Activated T-cell treated with anti-CD3 and anti-CD28 coated beads, Interleukin-2, amount 50 U/mL, for 48 hours (primary cell): Measurements from ENCODE around the gene THY1.
"Not testable (repeated sequence)": the region's sequence is repeated elsewhere in the genome, so short reads cannot be mapped to it uniquely, and the experiment has no call there.

Experiments
- DNase-seq, 2 experiments: peaks; one replicate each; pipeline ENCODE4 v3.0.0-alpha.2; 2020

The THY1 gene

DNA sequence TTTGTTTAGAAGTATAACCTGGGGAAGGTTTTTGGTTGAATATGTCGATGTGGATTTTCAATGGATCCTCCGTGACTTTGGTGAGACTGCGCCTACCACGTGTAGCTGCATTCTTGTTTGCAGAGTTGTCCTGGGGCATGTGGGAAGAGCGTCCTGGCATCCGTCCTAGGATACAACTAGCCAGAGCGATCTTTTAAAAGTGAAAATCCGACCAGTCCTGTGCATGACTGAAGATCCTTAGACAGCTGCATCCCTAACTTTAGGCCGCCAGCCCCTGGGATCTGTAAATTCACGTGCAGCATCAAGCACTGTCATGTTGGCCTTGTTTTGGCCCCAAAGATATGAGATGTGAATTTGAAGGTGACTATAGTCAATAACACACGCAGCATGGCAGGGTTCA, 22.4 kb upstream of the THY1 start:
- no peak for DNase-seq

DNA sequence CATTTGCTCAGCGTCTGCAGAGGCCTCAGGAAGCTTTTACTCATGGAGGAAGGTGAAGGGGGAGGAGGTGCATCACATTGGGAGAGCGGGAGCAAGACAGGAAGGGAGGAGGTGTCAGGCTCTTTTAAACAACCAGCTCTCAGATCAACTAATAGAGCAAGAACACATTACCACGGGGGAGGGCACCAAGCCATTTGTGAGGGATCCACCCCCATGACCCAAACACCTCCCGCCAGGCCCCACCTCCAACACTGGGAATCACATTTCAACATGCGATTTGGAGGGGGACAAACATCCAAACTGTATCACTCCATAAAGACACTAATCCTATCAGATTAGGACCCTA, 18.9 kb upstream of the THY1 start:
- DNase-seq: no peak

DNA sequence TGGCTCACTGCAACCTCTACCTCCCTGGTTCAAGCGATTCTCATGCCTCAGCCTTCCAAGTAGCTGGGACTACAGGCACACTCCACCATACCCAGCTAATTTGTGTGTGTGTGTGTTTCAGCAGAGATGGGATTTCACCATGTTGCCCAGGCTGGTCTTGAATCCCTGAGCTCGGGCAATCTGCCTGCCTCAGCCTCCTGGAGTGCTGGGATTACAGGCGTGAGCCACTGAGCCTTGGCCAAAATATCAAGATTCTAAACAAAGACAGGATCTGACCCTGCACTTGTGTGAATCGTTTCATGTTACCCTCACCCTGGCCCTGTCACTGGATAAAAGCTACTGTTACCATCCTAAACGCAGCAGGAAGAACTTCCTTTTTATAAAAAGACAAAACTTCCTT, 15.6 kb upstream of the THY1 start:
- DNase-seq: no peak

DNA sequence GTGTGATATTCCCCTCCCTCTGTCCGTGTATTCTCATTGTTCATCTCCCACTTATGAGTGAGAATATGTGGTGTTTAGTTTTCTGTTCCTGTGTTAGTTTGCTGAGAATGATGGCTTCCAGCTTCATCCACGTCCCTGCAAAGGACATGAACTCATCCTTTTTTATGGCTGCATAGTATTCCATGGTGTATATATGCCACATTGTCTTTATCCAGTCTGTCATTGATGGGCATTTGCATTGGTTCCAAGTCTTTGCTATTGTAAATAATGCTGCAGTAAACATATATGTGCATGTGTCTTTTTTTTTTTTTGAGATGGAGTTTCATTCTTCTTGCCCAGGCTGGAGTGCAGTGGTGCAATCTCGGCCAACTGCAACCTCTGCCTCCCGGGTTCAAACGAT, 14.5 kb upstream of the THY1 start:
- DNase-seq: not testable (repeated sequence)

DNA sequence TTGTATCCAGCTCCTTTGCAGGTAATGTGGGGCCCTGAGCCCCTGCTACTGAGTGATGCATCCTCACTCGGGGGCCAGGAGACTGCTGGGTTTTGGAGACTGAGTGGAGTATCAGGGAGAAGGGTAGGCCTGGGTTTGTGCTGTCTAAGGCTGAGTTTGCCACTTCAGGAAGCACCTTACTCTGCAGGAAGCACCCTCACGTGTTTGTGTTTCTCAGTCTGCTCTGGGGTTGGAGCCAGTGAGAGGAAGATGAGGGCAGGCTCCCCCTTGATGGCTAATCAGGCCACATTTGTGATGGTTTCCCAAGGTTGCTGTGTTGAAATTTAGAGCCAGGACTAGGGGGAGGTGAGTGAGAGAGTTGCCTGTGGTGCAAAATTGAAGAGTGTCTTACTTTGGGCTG, 13.7 kb upstream of the THY1 start:
- DNase-seq: no peak

DNA sequence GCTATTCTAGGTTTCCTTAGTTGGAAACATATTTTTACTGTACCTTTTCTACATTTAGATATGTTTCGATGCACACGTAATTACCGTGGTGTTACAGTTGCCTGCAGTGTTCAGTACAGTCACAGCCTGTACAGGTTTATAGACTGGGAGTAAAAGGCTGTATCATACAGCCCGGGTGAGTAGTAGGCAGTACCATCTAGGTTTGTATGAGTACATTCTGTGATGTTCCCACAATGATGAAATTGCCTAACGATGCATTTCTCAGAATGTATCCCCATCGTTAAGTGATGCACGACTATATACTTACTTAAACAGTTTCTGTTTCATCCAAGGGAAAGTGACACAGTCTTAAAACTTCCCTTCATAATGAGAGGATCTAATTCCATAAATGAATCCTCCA, 13.1 kb upstream of the THY1 start:
- no peak for DNase-seq

DNA sequence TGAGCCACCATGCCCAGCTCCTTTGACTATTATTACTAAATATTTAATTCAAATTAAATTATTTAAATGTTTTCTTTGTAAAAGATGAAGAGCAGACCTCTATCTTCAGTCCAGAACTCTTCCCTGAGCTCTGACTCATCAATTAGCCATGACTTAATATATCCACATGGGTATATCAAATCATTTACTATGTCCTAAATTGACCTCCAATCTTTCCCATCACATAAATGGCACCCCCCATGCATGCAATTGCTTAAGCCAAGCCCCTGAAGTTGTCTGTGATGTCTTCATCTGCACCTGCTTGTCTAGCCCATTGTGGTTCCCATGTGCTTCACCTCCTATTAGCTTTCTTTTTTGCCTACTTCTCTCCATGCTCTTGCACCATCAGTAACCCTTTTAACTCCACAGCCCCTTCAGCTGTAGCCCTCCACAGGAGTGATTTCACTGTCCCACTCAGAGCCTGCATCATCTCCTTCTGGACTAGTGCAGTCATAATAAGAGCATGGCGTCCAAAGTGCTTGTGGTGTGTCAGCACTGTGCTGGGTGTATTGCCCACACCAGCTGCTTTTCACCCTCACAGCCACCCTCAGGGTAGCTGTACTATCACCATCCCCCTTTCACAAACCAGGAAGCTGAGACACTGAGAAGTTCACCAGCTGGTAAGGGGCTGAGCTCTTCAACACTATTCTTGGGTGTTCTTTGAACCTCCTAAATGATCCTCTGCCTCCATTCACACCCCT, 11.8 kb upstream of the THY1 start:
- no peak for DNase-seq

DNA sequence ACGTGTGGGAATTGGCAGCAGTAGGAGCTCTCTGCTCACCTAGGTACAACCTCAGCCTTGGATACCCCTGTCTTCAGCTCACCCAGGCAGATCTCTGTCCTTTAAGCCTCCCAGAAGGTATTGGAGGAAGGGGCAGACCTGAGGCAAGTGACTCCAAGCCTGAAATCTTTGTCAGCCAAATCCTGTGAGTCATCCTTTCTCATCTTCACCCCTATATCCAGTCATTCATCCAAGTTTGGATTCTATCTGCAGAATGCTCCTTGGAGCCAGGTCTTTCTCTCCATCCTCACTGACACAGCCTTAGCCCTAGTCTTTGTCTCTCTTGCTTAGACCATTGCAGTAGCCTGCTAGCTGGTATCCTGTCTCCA, 10.4 kb upstream of the THY1 start:
- DNase-seq: no peak

DNA sequence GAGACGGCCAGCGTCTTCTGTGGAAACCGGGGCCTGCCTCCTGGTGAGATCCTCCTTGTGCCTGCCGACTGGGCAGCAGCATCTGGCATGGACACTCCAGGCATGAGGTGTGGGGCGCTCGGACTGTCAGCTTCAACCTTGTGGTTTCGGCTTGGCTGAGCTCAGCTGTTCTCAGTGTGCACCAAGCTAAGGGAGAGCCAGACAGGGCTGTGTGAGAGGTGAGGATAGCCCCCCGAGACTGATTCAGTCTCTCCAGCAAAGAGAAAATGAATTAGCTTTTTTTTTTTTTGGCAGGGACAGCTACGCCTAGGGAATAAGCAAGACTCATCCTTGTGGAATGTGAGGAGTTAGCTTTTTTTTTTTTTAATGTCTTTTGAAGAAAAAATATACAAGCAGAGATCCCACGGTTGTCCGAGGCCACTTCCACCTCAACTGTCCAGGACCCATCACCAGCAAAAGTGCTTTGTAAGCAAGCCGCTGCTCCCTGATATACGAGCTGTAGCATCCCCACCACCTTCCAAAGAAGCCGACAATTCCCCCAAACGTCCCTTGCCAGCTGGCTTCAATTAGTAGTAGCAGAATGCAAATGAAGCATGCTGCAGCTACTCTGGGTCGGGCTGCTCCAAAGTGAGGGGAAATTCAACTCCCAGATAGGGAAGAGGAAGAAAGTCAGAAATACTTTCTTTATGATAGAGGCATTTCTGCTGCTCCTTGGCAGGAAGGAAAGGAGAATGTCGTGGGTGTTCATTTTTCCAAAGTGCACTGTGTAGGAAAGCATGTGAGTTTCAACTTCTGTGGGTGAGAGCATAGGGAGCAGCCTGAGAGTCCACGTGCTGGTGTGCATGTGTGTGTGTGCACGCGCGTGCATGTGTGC, 9.7 kb upstream of the THY1 start:
- no peak for DNase-seq

DNA sequence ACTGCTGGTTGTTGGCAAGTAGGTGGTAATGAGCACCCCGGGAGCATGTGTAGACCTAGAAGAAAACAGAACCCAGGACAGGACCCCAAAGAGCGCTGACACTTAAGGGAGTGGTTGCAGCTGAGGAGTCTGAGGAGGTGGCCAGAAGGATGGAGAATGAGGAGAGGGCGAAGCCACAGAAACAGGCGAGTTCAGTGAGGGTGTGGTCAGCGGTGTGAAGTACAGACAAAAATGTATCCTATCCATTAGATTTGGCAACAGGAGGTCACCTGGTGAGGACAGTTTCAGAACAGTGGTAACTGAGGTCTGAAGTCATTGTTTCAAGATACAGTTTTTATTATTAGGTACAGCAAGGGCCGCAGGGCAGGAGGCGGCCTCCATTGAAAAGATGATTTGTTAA, 8.6 kb upstream of the THY1 start:
- DNase-seq: no peak

DNA sequence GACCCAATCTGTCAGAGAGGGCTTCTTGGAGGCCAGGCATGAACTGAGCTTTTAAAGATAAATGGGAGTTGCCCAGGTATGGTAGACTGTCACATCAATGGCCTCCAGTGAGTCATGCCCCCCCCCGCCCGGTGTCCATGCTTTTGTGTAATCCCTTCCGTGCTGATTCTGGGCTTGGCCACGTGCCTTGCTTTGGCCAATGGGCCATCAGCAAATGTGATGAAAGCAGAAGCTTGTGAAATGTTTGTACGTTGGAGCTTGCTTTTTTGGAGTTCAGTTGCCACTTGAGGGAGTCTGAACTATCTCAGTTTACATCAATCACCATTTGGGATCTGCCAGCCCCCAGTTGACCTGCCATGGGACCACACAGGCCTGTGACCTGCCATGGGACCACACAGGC, 4.3 kb upstream of the THY1 start:
- DNase-seq: no peak

DNA sequence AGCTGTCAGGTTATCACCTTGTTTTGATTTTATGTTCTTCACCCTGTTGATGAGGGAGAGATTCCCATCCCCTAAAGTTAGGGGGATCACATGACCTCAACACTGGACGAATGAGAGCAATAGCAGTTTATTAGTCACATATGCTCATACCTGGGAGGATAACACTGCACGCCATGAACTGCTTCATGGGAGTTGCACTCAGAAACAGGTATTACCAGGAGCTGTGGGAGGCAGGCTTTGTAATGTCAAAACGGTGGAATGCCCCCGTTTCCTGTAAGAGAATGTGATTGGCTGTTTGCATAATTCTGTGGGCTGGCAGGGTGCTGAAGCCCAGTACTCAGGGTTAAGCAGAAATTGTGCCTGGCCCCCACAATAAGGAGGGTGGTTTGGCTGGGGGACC, 3.2 kb upstream of the THY1 start:
- no peak for DNase-seq

DNA sequence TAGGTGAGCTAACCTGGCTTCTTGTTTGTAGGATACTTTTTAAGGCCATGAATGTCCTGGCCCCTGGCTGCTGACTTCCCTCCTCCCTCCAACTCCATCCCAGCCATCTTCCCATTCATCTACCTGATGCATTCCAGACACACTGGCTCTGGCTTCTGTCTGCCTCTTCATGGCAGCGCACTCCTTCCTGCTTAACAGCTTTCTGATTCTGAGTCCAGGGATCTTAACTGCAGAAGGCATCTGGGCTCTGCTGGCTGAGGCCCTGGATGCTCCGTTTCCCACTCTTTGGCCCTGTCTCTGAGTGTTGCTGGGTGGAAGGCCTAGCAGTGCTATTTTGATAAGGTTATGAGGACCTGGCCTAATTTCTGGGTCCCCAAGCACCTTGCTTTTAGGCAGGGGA, 1.8 kb upstream of the THY1 start:
- no peak for DNase-seq

DNA sequence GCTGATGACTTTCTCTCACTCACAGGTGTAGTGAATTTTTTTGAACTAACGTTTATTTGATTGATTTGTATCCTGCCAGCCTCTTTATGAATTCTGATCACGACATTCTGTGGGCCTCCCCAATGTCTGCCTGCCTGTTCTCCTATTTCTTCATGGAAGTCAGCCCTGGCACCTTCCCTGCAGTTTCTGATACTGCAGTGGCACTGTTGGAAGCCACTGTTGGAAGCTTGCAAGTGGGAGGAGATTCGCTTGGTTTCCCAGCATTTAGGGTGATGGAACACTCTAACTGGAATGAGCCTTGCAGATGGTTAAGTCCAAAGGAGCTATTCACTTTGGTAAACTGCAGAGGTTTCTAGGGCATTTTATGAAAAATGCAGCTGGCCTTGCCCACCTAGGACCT, 1.3 kb upstream of the THY1 start:
- no peak for DNase-seq

DNA sequence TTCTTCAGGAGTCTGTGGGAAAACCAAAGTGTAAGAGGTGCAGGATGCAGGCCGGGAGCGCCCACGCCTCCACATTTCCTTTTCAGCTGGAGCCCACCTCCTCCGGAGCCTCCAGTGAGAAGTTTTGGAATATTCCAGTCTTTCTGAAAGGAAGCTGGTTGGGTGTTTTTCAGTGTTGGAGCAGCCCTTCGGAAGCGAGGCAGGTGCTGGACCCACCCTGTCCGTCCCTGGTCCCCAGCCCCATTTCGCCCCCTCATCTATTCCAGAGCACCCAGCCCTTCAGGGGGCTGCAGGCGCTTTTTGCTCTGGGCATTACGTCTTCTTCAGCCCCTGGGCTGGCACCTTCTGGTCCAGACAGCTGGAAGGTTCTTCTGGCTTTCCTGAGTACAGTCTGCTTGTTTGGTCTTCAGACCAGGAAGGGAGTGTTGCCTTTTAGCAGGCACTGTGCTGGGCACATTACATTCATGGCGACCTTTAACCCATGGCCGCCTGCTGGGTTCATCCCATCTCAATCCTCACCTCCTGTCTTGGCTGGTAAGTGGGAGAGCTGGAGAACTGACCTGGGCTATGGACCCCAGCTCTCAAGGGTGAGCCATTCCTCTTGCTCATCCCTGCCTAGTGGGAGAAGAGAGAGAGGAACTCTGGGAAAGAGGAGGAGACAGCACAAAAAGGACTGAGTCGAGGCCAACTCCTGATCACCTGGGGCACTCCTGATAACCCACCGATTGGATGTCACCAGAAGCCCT, 710 bp upstream of the THY1 start:
- no peak for DNase-seq

DNA sequence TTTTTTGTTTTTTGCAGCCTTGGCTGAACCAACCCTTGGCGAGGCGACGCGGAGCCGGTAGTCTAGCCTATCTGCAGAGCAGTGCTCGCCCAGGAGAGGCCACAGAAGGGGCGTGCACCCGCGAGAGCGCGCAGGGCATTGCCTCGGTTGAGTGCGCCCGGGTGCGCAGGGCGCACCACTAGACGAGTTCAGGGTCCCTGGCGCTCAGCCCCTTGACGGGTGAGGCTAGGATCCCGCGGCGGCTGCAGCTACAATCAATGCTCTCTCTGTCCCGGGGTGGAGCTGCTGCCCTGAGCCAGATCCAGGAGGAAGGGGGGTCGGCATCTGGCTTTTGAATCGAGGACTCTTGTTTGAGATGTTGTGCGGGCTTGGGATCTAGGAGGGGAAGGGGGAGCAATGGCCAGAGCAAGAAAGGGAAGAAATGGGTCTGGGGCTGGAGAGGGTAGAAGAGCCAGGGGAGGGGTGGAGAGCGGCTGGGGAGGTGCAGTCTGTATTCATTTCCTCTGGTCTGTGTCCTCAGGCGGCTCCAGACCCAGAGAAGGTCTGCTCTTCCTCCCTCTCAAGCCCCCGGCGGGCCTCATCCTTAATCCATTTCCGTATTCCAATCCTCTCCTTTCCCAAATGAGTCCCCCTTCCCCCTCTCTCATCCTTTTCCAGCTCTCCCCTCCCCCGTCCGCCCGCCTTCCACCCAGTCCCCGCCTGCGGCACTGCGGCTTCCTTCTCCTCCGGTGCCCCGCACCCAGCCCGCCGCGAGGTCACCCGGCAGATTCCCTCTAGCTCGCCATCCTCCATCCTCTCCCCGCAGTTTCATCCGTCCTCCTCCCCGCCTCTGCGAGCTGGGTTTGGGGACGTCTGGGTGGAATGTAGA, 797 bp downstream of the THY1 start:
- DNase-seq: no peak

DNA sequence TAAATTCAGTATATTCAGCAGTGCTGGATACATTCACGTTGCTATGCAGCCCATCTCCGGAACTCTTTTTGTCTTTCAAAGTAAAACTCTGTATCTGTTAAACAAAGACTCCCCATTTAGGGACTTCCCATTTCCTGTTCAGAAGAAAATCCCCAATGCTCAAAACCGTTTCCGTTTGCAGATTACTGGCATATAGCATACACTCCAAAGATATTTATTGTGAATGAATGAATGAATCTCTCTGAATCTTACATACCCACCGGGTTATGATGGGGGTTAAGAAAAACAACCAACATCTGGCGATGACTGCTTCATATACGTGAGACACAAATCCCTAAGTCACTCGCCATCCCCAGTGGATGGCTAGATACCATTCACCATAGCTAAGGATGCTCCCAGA, 1.6 kb downstream of the THY1 start:
- DNase-seq: no peak

DNA sequence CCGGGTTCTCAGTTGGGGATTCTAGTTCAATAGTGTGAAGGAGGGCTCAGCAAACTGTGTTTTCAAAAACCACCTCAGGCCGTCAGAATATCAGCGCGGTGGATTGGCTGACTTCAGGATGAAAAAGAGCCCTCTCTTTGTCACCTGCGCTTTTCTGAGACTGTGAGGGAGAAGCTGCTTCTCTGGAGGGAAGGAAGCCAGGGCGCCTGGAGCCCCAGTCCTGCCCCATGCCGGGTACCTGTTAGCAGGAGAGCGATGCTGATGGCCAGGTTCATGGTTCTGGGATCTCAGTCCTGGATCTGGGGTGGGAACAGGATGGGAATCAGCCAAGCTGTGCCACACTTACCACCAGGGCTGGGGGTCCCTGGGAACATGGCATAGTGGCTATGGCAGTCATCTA, 2.3 kb downstream of the THY1 start:
- DNase-seq: no peak

DNA sequence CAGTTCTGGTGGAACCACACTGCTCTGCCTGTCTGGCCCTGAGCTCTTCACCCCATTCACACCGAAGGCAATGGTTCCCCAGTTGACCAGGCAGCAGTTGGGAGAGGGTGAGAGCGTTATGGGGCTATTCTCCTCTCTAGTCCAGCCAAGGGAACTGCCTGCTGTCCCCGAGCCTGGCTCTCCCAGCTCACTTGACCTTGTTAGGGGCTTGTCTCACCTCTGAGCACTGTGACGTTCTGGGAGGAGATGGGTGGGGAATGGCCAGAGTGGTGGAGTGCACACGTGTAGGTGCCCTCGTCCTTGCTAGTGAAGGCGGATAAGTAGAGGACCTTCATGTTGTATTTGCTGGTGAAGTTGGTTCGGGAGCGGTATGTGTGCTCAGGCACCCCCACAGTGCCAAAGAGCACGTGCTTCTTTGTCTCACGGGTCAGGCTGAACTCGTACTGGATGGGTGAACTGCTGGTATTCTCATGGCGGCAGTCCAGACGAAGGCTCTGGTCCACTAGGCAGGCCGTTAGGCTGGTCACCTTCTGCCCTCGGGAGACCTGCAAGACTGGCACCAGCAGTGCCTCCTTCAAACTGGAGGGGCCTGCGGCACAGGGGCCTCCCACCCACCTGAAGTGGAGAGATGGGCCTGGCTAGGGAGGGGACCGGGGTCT, 3.0 kb downstream of the THY1 start:
- no peak for DNase-seq

DNA sequence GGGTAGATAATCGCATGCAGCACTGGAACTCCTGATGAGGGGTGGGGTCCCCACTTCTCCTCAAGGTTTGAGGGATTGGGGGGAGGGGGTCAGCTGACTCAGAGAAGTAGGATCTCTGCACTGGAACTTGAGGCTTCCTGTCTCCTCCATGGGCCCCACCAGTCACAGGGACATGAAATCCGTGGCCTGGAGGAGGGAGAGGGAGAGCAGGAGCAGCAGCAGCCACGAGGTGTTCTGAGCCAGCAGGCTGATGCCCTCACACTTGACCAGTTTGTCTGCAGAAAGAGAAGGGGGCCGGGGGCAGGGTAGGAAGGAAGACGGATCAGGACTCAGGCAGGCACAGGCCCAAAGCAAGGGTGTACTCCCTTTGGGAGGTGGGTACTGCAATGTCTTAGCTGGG, 3.7 kb downstream of the THY1 start:
- no peak for DNase-seq

DNA sequence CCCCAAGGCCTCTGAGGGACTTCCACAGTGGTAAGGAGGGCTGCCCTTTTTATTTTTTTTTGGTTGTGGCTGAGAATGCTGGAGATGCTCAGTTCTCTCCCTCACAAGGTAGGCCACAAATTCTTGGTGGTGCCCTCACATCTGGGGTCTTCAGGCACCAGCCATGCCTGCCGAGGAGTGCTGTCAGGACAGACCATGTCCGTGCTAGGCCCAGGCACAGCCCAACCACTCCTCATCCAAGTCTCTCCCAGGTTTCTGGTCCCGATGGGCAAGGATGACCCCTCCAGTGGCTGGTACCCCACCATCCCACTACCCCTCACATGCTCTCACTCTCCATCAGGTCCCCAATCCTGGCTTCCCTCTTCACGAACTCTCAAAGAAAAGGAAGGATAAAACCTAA, 4.2 kb downstream of the THY1 start:
- no peak for DNase-seq

DNA sequence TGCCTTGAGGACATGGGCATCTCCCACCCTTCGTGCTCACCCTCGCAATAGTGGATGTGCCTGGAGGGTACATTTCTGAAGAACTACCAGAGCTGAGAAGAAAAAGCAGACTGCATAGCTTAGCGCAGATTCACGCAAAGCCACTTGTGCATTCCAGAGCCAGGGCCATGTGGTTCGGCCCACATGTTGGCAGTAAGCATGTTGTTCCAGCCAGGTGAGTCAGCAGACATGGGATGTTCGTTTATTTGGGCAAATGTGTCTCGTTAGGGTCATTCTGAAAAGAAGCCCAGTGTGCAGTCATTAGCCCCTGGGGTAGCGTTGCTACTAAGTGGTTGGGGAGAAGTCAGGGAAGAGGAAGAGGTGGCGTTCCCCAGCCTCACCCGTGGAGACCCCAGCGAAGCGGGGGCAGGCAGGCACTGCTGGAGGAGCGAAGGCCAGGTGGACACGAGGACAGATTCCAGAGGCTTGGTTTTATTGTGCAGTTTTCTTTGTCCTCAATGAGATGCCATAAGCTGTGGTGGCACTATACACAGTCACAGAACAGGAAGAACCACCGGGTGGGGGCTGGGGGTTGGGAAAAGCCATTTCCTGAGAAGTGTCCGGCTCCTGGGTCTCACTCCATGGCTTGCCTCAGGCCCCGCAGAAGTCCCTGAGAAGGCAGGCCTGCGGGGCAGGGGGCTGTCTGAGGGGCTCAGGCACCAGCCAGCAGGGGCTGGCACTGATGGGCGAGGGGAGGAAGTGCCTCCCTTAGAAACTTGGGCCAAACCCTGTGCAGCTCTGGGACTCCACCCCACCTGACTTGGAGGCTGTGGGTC, 5.0 kb downstream of the THY1 start:
- no peak for DNase-seq
